ENCODE results near the gene TMEM273.

- TF ChIP-seq, protein P1, sequence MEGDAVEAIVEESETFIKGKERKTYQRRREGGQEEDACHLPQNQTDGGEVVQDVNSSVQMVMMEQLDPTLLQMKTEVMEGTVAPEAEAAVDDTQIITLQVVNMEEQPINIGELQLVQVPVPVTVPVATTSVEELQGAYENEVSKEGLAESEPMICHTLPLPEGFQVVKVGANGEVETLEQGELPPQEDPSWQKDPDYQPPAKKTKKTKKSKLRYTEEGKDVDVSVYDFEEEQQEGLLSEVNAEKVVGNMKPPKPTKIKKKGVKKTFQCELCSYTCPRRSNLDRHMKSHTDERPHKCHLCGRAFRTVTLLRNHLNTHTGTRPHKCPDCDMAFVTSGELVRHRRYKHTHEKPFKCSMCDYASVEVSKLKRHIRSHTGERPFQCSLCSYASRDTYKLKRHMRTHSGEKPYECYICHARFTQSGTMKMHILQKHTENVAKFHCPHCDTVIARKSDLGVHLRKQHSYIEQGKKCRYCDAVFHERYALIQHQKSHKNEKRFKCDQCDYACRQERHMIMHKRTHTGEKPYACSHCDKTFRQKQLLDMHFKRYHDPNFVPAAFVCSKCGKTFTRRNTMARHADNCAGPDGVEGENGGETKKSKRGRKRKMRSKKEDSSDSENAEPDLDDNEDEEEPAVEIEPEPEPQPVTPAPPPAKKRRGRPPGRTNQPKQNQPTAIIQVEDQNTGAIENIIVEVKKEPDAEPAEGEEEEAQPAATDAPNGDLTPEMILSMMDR (IDR thresholded peaks at IDR 0.05), result no peak
- TF ChIP-seq POLR2A (IDR thresholded peaks at IDR 0.05) (no peak), EP300 (IDR thresholded peaks at IDR 0.05) (no peak)
Measured at GRCh38 chr10:49107887-49108267, 80.3 kb downstream of the TMEM273 start.

Data from tibial nerve (tissue), 4 donors.